IMR-90 (cell line): Measurements from ENCODE around the gene PBOV1. TPM values are rescaled to one million over a fixed set of nuclear protein-coding genes. Genes with fewer than 3 reads are reported as not detected.

Experiments
- ATAC-seq: fragments of 200-7000 bp; cut with Tn5 transposase; 2 replicates; pipeline ENCODE4 v1.9.1; 2020; ENCODE audit warnings: low read depth, mild to moderate bottlenecking, moderate library complexity
- BruUV-seq: library from RNA; stranded (reverse); fragments of 400-500 nt; replicated peaks from 2 replicates; lab custom pipeline; 2021; lab: Mats Ljungman, UMichigan
- CTCF ChIA-PET: fragments of 300-600 bp; formaldehyde crosslinking; extraction: SDS; loops from one replicate; lab custom pipeline; 2021; ENCODE audit warnings: antibody characterized with exemption; lab: Yijun Ruan, JAX
- POLR2A ChIA-PET: fragments of 300-600 bp; sonication (Branson Sonifier 250); formaldehyde crosslinking; loops from one replicate; lab custom pipeline; 2022; ENCODE audit warnings: antibody characterized with exemption; ENCODE audit not compliant: unreplicated experiment; lab: Charles Lee
- DNase-seq: peaks from one replicate; pipeline ENCODE4 v3.0.0; 2013
- H2AFZ ChIP-seq: replicated peaks from 2 replicates; pipeline ENCODE3; 2013; ENCODE audit warnings: low read length, mild to moderate bottlenecking; ENCODE audit not compliant: poor library complexity
- H2AK5ac ChIP-seq: 2 replicates; pipeline ENCODE4 v1.6.1; 2013; ENCODE audit warnings: low read depth, low read length, inconsistent platforms
- H2AK9ac ChIP-seq: replicated peaks from 2 replicates; pipeline ENCODE3; 2013; ENCODE audit warnings: mild to moderate bottlenecking, low read depth, low read length, moderate library complexity; ENCODE audit not compliant: poor library complexity
- H2BK120ac ChIP-seq: 2 replicates; pipeline ENCODE4 v1.6.1; 2013; ENCODE audit warnings: low read depth, low read length, inconsistent platforms
- H2BK15ac ChIP-seq: 3 replicates; pipeline ENCODE4 v1.6.1; 2013; ENCODE audit warnings: low read depth, low read length, inconsistent platforms
- H2BK20ac ChIP-seq: 2 replicates; pipeline ENCODE4 v1.6.1; 2013; ENCODE audit warnings: low read depth, mild to moderate bottlenecking, inconsistent platforms, low read length, moderate library complexity
- H2BK5ac ChIP-seq: 2 replicates; pipeline ENCODE4 v1.6.1; 2013; ENCODE audit warnings: mild to moderate bottlenecking, low read depth, low read length, inconsistent platforms; ENCODE audit not compliant: poor library complexity, severe bottlenecking
- H3K14ac ChIP-seq: replicated peaks from 2 replicates; pipeline ENCODE4 v1.6.1; 2013; ENCODE audit warnings: low read depth, low read length, inconsistent platforms
- H3K18ac ChIP-seq: 2 replicates; pipeline ENCODE4 v1.6.1; 2013; ENCODE audit warnings: low read depth, low read length, control low read depth
- H3K23ac ChIP-seq: 2 replicates; pipeline ENCODE4 v1.6.1; 2013; ENCODE audit warnings: low read depth, low read length, inconsistent platforms
- H3K27ac ChIP-seq: 2 replicates; pipeline ENCODE4 v1.5.1; 2013; ENCODE audit warnings: mild to moderate bottlenecking, control low read depth, low read length; ENCODE audit not compliant: insufficient read depth
- H3K27me3 ChIP-seq: 2 replicates; pipeline ENCODE4 v1.6.1; 2013; ENCODE audit warnings: low read length; ENCODE audit not compliant: control insufficient read depth, insufficient read depth
- H3K36me3 ChIP-seq: 2 replicates; pipeline ENCODE4 v1.6.1; 2013; ENCODE audit warnings: low read length, mixed read lengths; ENCODE audit not compliant: control insufficient read depth, insufficient read depth
- H3K4ac ChIP-seq: 2 replicates; pipeline ENCODE4 v1.6.1; 2013; ENCODE audit warnings: low read depth, low read length, inconsistent platforms
- H3K4me1 ChIP-seq: 2 replicates; pipeline ENCODE4 v1.6.1; 2013; ENCODE audit warnings: low read length, mixed read lengths; ENCODE audit not compliant: control insufficient read depth, insufficient read depth
- H3K4me2 ChIP-seq: 2 replicates; pipeline ENCODE4 v1.6.1; 2013; ENCODE audit warnings: low read depth, mild to moderate bottlenecking, control low read depth, low read length, moderate library complexity
- H3K4me3 ChIP-seq: 2 replicates; pipeline ENCODE4 v1.5.1; 2013; ENCODE audit warnings: low read depth, mild to moderate bottlenecking, control low read depth, low read length, moderate library complexity; ENCODE audit not compliant: insufficient read depth
- H3K56ac ChIP-seq: 2 replicates; pipeline ENCODE4 v1.6.1; 2013; ENCODE audit warnings: low read length, inconsistent platforms; ENCODE audit not compliant: insufficient read depth; ENCODE audit errors: extremely low read depth
- H3K79me1 ChIP-seq, 2 experiments: 2 replicates each; pipeline ENCODE4 v1.6.1; 2013; ENCODE audit warnings: low read length in 2 of 2, inconsistent platforms in 1 of 2, low read depth in 1 of 2
- H3K9ac ChIP-seq: 2 replicates; pipeline ENCODE4 v1.6.1; 2013; ENCODE audit warnings: low read depth, low read length, control low read depth
- H3K9me1 ChIP-seq: 2 replicates; pipeline ENCODE4 v1.6.1; 2013; ENCODE audit warnings: low read length, inconsistent platforms; ENCODE audit not compliant: insufficient read depth
- H3K9me3 ChIP-seq: 2 replicates; pipeline ENCODE4 v1.6.1; 2013; ENCODE audit warnings: low read length; ENCODE audit not compliant: control insufficient read depth, insufficient read depth
- H4K20me1 ChIP-seq: 2 replicates; pipeline ENCODE4 v1.6.1; 2013; ENCODE audit warnings: low read length, inconsistent platforms; ENCODE audit not compliant: insufficient read depth
- H4K5ac ChIP-seq: 2 replicates; pipeline ENCODE4 v1.6.1; 2013; ENCODE audit warnings: mild to moderate bottlenecking, low read depth, low read length, control low read depth
- H4K8ac ChIP-seq, 2 experiments: 2 replicates each; pipeline ENCODE4 v1.6.1; 2013; ENCODE audit warnings: low read depth in 2 of 2, low read length in 2 of 2, control low read depth in 1 of 2, inconsistent platforms in 1 of 2
- H4K91ac ChIP-seq: 2 replicates; pipeline ENCODE4 v1.6.1; 2013; ENCODE audit warnings: low read depth, low read length, inconsistent platforms; ENCODE audit not compliant: insufficient read depth
- FOS ChIP-seq: fragments of 150-350 bp; IDR thresholded peaks from 2 replicates; pipeline ENCODE4 v1.6.1; 2016; ENCODE audit warnings: low read depth, low read length
- RCOR1 ChIP-seq: IDR thresholded peaks from 2 replicates; pipeline ENCODE4 v1.6.1; 2012; ENCODE audit warnings: mild to moderate bottlenecking, low read length, improper control_type of control experiment; ENCODE audit not compliant: insufficient replicate concordance
- WGBS, 2 experiments: methylation state at CpG; one replicate each; pipeline versions ENCODE4 v1.1.5 to v1.1.7; 2013; ENCODE audit warnings: missing lambda C conversion rate in 2 of 2; ENCODE audit not compliant: insufficient read length in 1 of 2; ENCODE audit errors: extremely low coverage in 2 of 2; 5-methylcytosine and 5-hydroxymethylcytosine counted together
- dilution Hi-C: fragments of 300-500 bp; cut with HindIII; formaldehyde crosslinking; loops from one replicate; pipeline ENCODE4 v1.14.3; 2018; ENCODE audit warnings: low sequenced_read_pairs; ENCODE audit not compliant: unreplicated experiment
- in situ Hi-C: fragments of 300-500 bp; cut with MboI; formaldehyde crosslinking; loops from 3 replicates; pipeline ENCODE4 v1.14.3; 2019; ENCODE audit warnings: low sequenced_read_pairs, inconsistent platforms, mixed read lengths
- intact Hi-C: fragments of 100-400 bp; cut with micrococcal nuclease; formaldehyde crosslinking; loops from 2 replicates; pipeline ENCODE4 v1.10.0; 2022
- polyA plus RNA-seq, 3 experiments: library from polyadenylated mRNA; depleted of rRNA; stranded (reverse); fragments of >200 nt; gene quantifications; 2 replicates each; pipeline ENCODE4 v1.2.3, GENCODE V29; 2012; ENCODE audit warnings: low replicate concordance in 1 of 3
- total RNA-seq: library from RNA; depleted of rRNA; stranded (reverse); fragments of >200 nt; gene quantifications from 2 replicates; pipeline ENCODE4 v1.2.3, GENCODE V29; 2012

Gene PBOV1
- total and polyA plus RNA-seq, 2 of the 4 experiments (the other 2 are of a cell fraction), result not detected

DNA sequence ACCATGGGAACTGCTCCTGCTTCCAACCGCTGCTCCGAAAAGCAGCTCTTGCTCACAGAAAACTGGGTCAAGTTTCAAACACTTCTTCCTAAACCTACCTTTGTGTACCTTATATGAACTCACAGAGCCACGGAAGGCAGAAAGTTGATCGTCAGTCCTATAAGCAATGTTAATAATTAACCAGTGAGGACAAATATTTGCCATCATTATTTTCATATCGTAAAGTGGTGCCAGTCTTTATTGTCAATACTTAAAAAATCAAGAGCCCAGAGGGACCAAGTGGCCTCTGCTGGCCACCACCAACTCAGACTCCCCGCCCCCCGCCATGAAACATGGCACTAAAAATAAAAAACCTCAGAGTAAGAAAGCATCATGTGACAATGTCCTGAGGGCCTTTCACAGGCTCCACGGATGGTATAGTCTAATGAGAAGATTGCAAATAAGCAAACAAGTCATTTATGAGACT lies 9.1 kb upstream of the PBOV1 start:
- no peaks in the 10 kb centered on the region for H4K20me1 ChIP-seq
- H3K27ac ChIP-seq, result no peak overlapping the region
- H2AFZ ChIP-seq, result no peak overlapping the region
- dilution Hi-C loops, result no loop called here
- H2BK20ac ChIP-seq, result no peak overlapping the region
- intact Hi-C loops, result no loop called here
- ATAC-seq, result no peak
- no peak overlapping the region for H2BK15ac ChIP-seq
- no peak overlapping the region for H4K91ac ChIP-seq
- no peak overlapping the region for H3K4me3 ChIP-seq
- H3K79me1 ChIP-seq, result no peaks in the 10 kb centered on the region
- no peak overlapping the region for H3K23ac ChIP-seq
- no peak overlapping the region for H2BK120ac ChIP-seq
- H2AK9ac ChIP-seq, result no peak overlapping the region
- no peaks in the 10 kb centered on the region for H3K4me1 ChIP-seq
- no peak for DNase-seq
- 0 out of 2 replicates have a peak, but pooled peaks cover 3% of the 10 kb centered on the region for H3K9me1 ChIP-seq
- no peaks in the 10 kb centered on the region for H3K9me3 ChIP-seq
- H3K56ac ChIP-seq, result no peak overlapping the region
- no peak overlapping the region for H4K8ac ChIP-seq
- H3K4me2 ChIP-seq, result no peak overlapping the region
- 50% methylated on average over 1 of the region's 8 CpGs; no CpG with 5 or more reads in 1 of the 2 experiments for WGBS, 2 experiments
- no peak overlapping the region for H2BK5ac ChIP-seq
- H3K18ac ChIP-seq, result no peak overlapping the region
- H2AK5ac ChIP-seq, result no peak overlapping the region
- no peaks in the 10 kb centered on the region for H3K36me3 ChIP-seq
- POLR2A ChIA-PET, result no interaction called here
- H3K9ac ChIP-seq, result no peak overlapping the region
- peaks cover 16% of the 10 kb centered on the region for H3K27me3 ChIP-seq
- H3K14ac ChIP-seq, result no peak overlapping the region
- TF ChIP-seq FOS (no peak), RCOR1 (no peak)
- BruUV-seq, result no TSS peak
- no peak overlapping the region for H4K5ac ChIP-seq
- CTCF ChIA-PET, result interaction anchor here (0.6 kb wide), 1 partner anchor 258 kb away, joined by 4 read pairs; no protein-coding TSS in a partner anchor
- H3K4ac ChIP-seq, result no peak overlapping the region
- in situ Hi-C loops, result no loop called here
